H9 (cell line): ENCODE results near the gene ELFN1. TPM values are rescaled to one million over a fixed set of nuclear protein-coding genes. Genes with fewer than 3 reads are reported as not detected.
"Not testable (repeated sequence)": the region's sequence is repeated elsewhere in the genome, so short reads cannot be mapped to it uniquely, and the experiment has no call there.

Experiments
- DNase-seq: peaks from one replicate; pipeline ENCODE4 v3.0.0-alpha.2; 2017
- H2AFZ ChIP-seq: one replicate; pipeline ENCODE4 v1.6.1; 2013; ENCODE audit warnings: mild to moderate bottlenecking, low read length, control low read depth, moderate library complexity
- H2AK5ac ChIP-seq: 2 replicates; pipeline ENCODE4 v1.6.1; 2013; ENCODE audit warnings: low read length, control low read depth, mixed read lengths; ENCODE audit not compliant: insufficient read length
- H2BK120ac ChIP-seq: one replicate; pipeline ENCODE4 v1.6.1; 2013; ENCODE audit warnings: low read depth, mild to moderate bottlenecking, low read length, control low read depth, inconsistent platforms; ENCODE audit not compliant: poor library complexity, severe bottlenecking
- H2BK12ac ChIP-seq: 2 replicates; pipeline ENCODE4 v1.6.1; 2013; ENCODE audit warnings: low read length, control low read depth, mixed read lengths, low read depth; ENCODE audit not compliant: insufficient read length
- H2BK15ac ChIP-seq: 2 replicates; pipeline ENCODE4 v1.6.1; 2013; ENCODE audit warnings: low read depth, low read length, control low read depth
- H2BK20ac ChIP-seq: one replicate; pipeline ENCODE4 v1.6.1; 2013; ENCODE audit warnings: low read depth, mild to moderate bottlenecking, low read length, control low read depth, inconsistent platforms; ENCODE audit not compliant: poor library complexity, severe bottlenecking
- H2BK5ac ChIP-seq: 2 replicates; pipeline ENCODE4 v1.6.1; 2013; ENCODE audit warnings: low read length, control low read depth, mixed read lengths; ENCODE audit not compliant: insufficient read length
- H3K14ac ChIP-seq: 2 replicates; pipeline ENCODE4 v1.6.1; 2013; ENCODE audit warnings: low read length, control low read depth; ENCODE audit not compliant: insufficient read depth
- H3K18ac ChIP-seq: 2 replicates; pipeline ENCODE4 v1.6.1; 2013; ENCODE audit warnings: low read depth, mild to moderate bottlenecking, mixed read lengths, low read length, control low read depth; ENCODE audit not compliant: insufficient read length
- H3K23ac ChIP-seq: 2 replicates; pipeline ENCODE4 v1.6.1; 2013; ENCODE audit warnings: low read length, control low read depth, mixed read lengths, low read depth; ENCODE audit not compliant: insufficient read length
- H3K23me2 ChIP-seq: 2 replicates; pipeline ENCODE4 v1.6.1; 2013; ENCODE audit warnings: low read depth, mild to moderate bottlenecking, mixed read lengths, low read length, control low read depth; ENCODE audit not compliant: insufficient read length, poor library complexity, severe bottlenecking
- H3K27ac ChIP-seq: 2 replicates; pipeline ENCODE4 v1.5.1; 2013; ENCODE audit warnings: low read length, control low read depth, mixed read lengths, low read depth; ENCODE audit not compliant: insufficient read length
- H3K27me3 ChIP-seq: 2 replicates; pipeline ENCODE4 v1.6.1; 2013; ENCODE audit warnings: low read length, control low read depth, inconsistent platforms; ENCODE audit not compliant: insufficient read depth
- H3K4ac ChIP-seq: 2 replicates; pipeline ENCODE4 v1.6.1; 2013; ENCODE audit warnings: low read depth, mild to moderate bottlenecking, control low read depth, inconsistent platforms, low read length, moderate library complexity
- H3K4me1 ChIP-seq: 2 replicates; pipeline ENCODE4 v1.6.1; 2013; ENCODE audit warnings: low read length, control low read depth, inconsistent platforms; ENCODE audit not compliant: insufficient read depth
- H3K4me2 ChIP-seq: 2 replicates; pipeline ENCODE4 v1.6.1; 2013; ENCODE audit warnings: low read length, control low read depth, mixed read lengths; ENCODE audit not compliant: insufficient read length, insufficient read depth
- H3K56ac ChIP-seq: 2 replicates; pipeline ENCODE4 v1.6.1; 2013; ENCODE audit warnings: low read depth, mild to moderate bottlenecking, mixed read lengths, low read length, control low read depth; ENCODE audit not compliant: insufficient read length
- H3K79me1 ChIP-seq: 2 replicates; pipeline ENCODE4 v1.6.1; 2013; ENCODE audit warnings: low read depth, mild to moderate bottlenecking, moderate library complexity, low read length, control low read depth, inconsistent platforms; ENCODE audit not compliant: insufficient read depth, poor library complexity, severe bottlenecking
- H3K79me2 ChIP-seq: 2 replicates; pipeline ENCODE4 v1.6.1; 2013; ENCODE audit warnings: low read length, control low read depth, inconsistent platforms; ENCODE audit not compliant: insufficient read depth
- H3K9ac ChIP-seq: 2 replicates; pipeline ENCODE4 v1.6.1; 2013; ENCODE audit warnings: low read length, control low read depth, mixed read lengths; ENCODE audit not compliant: insufficient read length; ENCODE audit errors: extremely low read depth
- H3K9me3 ChIP-seq: one replicate; pipeline ENCODE4 v1.6.1; 2013; ENCODE audit warnings: low read depth, low read length, inconsistent platforms; ENCODE audit not compliant: control insufficient read depth
- H3T11ph ChIP-seq: one replicate; pipeline ENCODE4 v1.6.1; 2013; ENCODE audit warnings: mild to moderate bottlenecking, low read length, control low read depth, inconsistent platforms
- H4K20me1 ChIP-seq: one replicate; pipeline ENCODE4 v1.6.1; 2013; ENCODE audit not compliant: control insufficient read depth, insufficient read length, insufficient read depth
- H4K5ac ChIP-seq: 2 replicates; pipeline ENCODE4 v1.6.1; 2013; ENCODE audit warnings: low read depth, mild to moderate bottlenecking, mixed read lengths, low read length, control low read depth; ENCODE audit not compliant: insufficient read length
- H4K8ac ChIP-seq: replicated peaks from 2 replicates; pipeline ENCODE4 v1.6.1; 2013; ENCODE audit warnings: low read length, control low read depth, mixed read lengths, low read depth; ENCODE audit not compliant: insufficient read length
- H4K91ac ChIP-seq: 2 replicates; pipeline ENCODE4 v1.6.1; 2013; ENCODE audit warnings: low read depth, mild to moderate bottlenecking, moderate library complexity, mixed read lengths, low read length, control low read depth; ENCODE audit not compliant: insufficient read length
- H3K27ac Mint-ChIP-seq, 3 experiments: 2 replicates in 2 of 3; 3 replicates in 1 of 3; pipeline ENCODE4 v1.8.0; 2020 to 2021; ENCODE audit warnings: mixed read lengths in 3 of 3, mild to moderate bottlenecking in 1 of 3, moderate library complexity in 1 of 3
- H3K27me3 Mint-ChIP-seq: 2 replicates; pipeline ENCODE4 v1.8.0; 2021; ENCODE audit warnings: low read depth, mild to moderate bottlenecking, moderate library complexity, mixed read lengths
- H3K36me3 Mint-ChIP-seq, 3 experiments: 2 replicates in 2 of 3; 3 replicates in 1 of 3; pipeline ENCODE4 v1.8.0; 2020 to 2021; ENCODE audit warnings: low read depth in 3 of 3, mixed read lengths in 3 of 3; ENCODE audit not compliant: insufficient read depth in 1 of 3
- H3K4me1 Mint-ChIP-seq, 2 experiments: 2 replicates each; pipeline ENCODE4 v1.8.0; 2020; ENCODE audit warnings: mixed read lengths in 2 of 2
- H3K4me3 Mint-ChIP-seq, 2 experiments: 2 replicates in 1 of 2; 3 replicates in 1 of 2; pipeline ENCODE4 v1.8.0; 2020 to 2021; ENCODE audit warnings: mild to moderate bottlenecking in 2 of 2, mixed read lengths in 2 of 2, moderate library complexity in 1 of 2
- H3K9me3 Mint-ChIP-seq, 2 experiments: 2 replicates in 1 of 2; 3 replicates in 1 of 2; pipeline ENCODE4 v1.8.0; 2020; ENCODE audit warnings: mild to moderate bottlenecking in 2 of 2, mixed read lengths in 2 of 2, moderate library complexity in 1 of 2
- WGBS: extraction: QIAGEN DNeasy Blood & Tissue Kit; methylation state at CpG from one replicate; pipeline ENCODE4 v1.1.7; 2013; ENCODE audit warnings: missing lambda C conversion rate, low lambda C conversion rate, mixed read lengths; ENCODE audit not compliant: insufficient read length; ENCODE audit errors: extremely low coverage; 5-methylcytosine and 5-hydroxymethylcytosine counted together
- total RNA-seq: library from RNA; stranded (reverse); gene quantifications from 2 replicates; pipeline ENCODE4 v1.2.1, GENCODE V29; 2021

Gene ELFN1
- total RNA-seq, 1 experiment from 2014 or later = 3.7 TPM

DNA sequence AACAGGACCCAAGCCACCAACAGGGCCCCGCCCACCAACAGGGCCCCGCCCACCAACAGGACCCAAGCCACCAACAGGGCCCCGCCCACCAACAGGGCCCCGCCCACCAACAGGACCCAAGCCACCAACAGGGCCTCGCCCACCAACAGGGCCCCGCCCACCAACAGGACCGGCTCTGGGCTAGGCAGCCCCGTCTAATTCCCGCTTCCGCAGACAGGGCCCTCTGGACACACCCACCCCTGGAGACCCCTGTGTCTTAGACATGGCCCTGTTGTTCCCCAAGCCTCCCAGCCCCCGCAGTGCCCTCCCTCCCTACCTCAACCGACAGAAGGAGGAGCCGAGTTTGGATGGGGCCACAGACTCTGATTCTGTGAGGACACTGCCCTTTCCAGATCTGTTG is 49.2 kb downstream of the ELFN1 start:
- H3K9me3 Mint-ChIP-seq, H2AK5ac ChIP-seq, H4K20me1 ChIP-seq, H3K23me2 ChIP-seq, H3K27me3 ChIP-seq, H2BK120ac ChIP-seq, H4K91ac ChIP-seq, H4K5ac ChIP-seq, H3K14ac ChIP-seq, H3K79me1 ChIP-seq, H2BK15ac ChIP-seq, H3K27ac Mint-ChIP-seq, H3K79me2 ChIP-seq, H3K27me3 Mint-ChIP-seq, H2AFZ ChIP-seq, H3K4me3 Mint-ChIP-seq, H3K27ac ChIP-seq, H3K4me2 ChIP-seq, H4K8ac ChIP-seq, H3T11ph ChIP-seq, H2BK5ac ChIP-seq, H3K4me1 ChIP-seq, H3K56ac ChIP-seq, H3K4ac ChIP-seq, H3K9me3 ChIP-seq, H3K36me3 Mint-ChIP-seq, H2BK20ac ChIP-seq, H2BK12ac ChIP-seq, H3K23ac ChIP-seq, H3K18ac ChIP-seq, H3K9ac ChIP-seq: not testable (repeated sequence)
- H3K4me1 Mint-ChIP-seq = peaks cover 18 to 55% of the 10 kb centered on the region in 2 experiments
- DNase-seq = peak; percentile 87
- WGBS = no CpG with 5 or more reads among the region's 13 CpGs
